Myometrial cell (primary cell): ENCODE results near the gene MVP. TPM values are rescaled to one million over a fixed set of nuclear protein-coding genes. Genes with fewer than 3 reads are reported as not detected.

Experiments
- total RNA-seq: library from RNA; depleted of rRNA; stranded (reverse); fragments of >200 nt; gene quantifications from 2 replicates; pipeline ENCODE4 v1.2.3, GENCODE V29; 2015

Gene MVP
- total RNA-seq = 367 and 369 TPM in 2 replicates

GRCh38 chr16:29820271-29820701 is at the start of gene MVP:
MVP (plus strand) TSS chr16:29820462; CDS start chr16:29830550, 10,088 bp downstream.

GRCh38 chr16:29777576-29778350 is 42.5 kb upstream of the MVP start, which contains the start of gene ZG16:
ZG16 (plus strand) TSS chr16:29778256; CDS start chr16:29779267, 1,011 bp downstream.

GRCh38 chr16:29790183-29790948 is 29.9 kb upstream of the MVP start, which contains the start of gene KIF22:
KIF22 (plus strand) TSS chr16:29790751; CDS start chr16:29790760, 9 bp downstream.

GRCh38 chr16:29806099-29806579 is 14.1 kb upstream of the MVP start, which contains the start of gene MAZ:
MAZ (plus strand) TSS chr16:29806529; CDS start chr16:29806702, 173 bp downstream.

GRCh38 chr16:29811896-29812665 is 8.2 kb upstream of the MVP start, which contains the start of gene PRRT2:
PRRT2 (plus strand) TSS chr16:29812193; CDS start chr16:29813055, 862 bp downstream.

GRCh38 chr16:29815793-29816693 is 4.2 kb upstream of the MVP start, which contains the start of gene PAGR1:
PAGR1 (plus strand) TSS chr16:29816152; CDS start chr16:29816526, 374 bp downstream.

GRCh38 chr16:29862884-29863668 is 42.8 kb downstream of the MVP start, which contains the start of gene CDIPT:
CDIPT (minus strand) TSS chr16:29863226; CDS start chr16:29862857, 369 bp downstream.

Other genes starting within 250 kb of the MVP start
- not detected in 2 replicates for gene SPN, start 157.2 kb upstream of the MVP start, total RNA-seq
- 219 and 276 TPM in 2 replicates for gene QPRT, start 141.3 kb upstream of the MVP start, total RNA-seq
- gene C16orf54, start 74.5 kb upstream of the MVP start, total RNA-seq = not detected in 2 replicates
- not detected in 2 replicates for gene ZG16, start 42.2 kb upstream of the MVP start, total RNA-seq
- gene KIF22, start 29.7 kb upstream of the MVP start, total RNA-seq = 64.2 and 82.5 TPM in 2 replicates
- gene MAZ, start 13.9 kb upstream of the MVP start, total RNA-seq = 161 and 174 TPM in 2 replicates
- not detected in 2 replicates for gene PRRT2, start 8.3 kb upstream of the MVP start, total RNA-seq
- 32.1 and 32.6 TPM in 2 replicates for gene PAGR1, start 4.3 kb upstream of the MVP start, total RNA-seq
- gene CDIPT, start 42.8 kb downstream of the MVP start, total RNA-seq = 101 and 105 TPM in 2 replicates
- 7.1 and 17.9 TPM in 2 replicates for gene SEZ6L2, start 79.1 kb downstream of the MVP start, total RNA-seq
- gene ASPHD1, start 80.0 kb downstream of the MVP start, total RNA-seq = 8.1 and 11.5 TPM in 2 replicates
- 6.1 and 9.7 TPM in 2 replicates for gene KCTD13, start 105.8 kb downstream of the MVP start, total RNA-seq
- gene TMEM219, start 141.6 kb downstream of the MVP start, total RNA-seq = 141 and 145 TPM in 2 replicates
- gene TAOK2, start 153.4 kb downstream of the MVP start, total RNA-seq = 36.9 and 38.3 TPM in 2 replicates
- gene HIRIP3, start 175.2 kb downstream of the MVP start, total RNA-seq = 12.1 and 13.8 TPM in 2 replicates
- gene INO80E, start 175.8 kb downstream of the MVP start, total RNA-seq = 56.8 and 138 TPM in 2 replicates
- gene DOC2A, start 190.6 kb downstream of the MVP start, total RNA-seq = 0.53 TPM in 1 of 2 replicates, not detected in the other
- gene C16orf92, start 202.7 kb downstream of the MVP start, total RNA-seq = not detected in 2 replicates
- gene TLCD3B, start 210.8 kb downstream of the MVP start, total RNA-seq = 1.2 TPM in 1 of 2 replicates, not detected in the other
- 1,681 and 1,789 TPM in 2 replicates for gene ALDOA, start 245.3 kb downstream of the MVP start, total RNA-seq